Left ventricle myocardium inferior (tissue), 1 donor: ENCODE measurements around the gene REG1A. TPM values are rescaled to one million over a fixed set of nuclear protein-coding genes. Genes with fewer than 3 reads are reported as not detected.

ENCODE experiments used
- DNase-seq: peaks from one replicate; pipeline ENCODE4 v3.0.0-alpha.2; 2020
- H3K27ac ChIP-seq: fragments of 200-600 bp; replicated peaks from 2 replicates; pipeline ENCODE4 v1.8.0; 2021
- H3K27me3 ChIP-seq: fragments of 200-600 bp; 2 replicates; pipeline ENCODE4 v1.8.0; 2021; ENCODE audit warnings: low read depth
- H3K36me3 ChIP-seq: fragments of 200-600 bp; 2 replicates; pipeline ENCODE4 v1.8.0; 2021
- H3K4me1 ChIP-seq: fragments of 200-600 bp; 2 replicates; pipeline ENCODE4 v1.8.0; 2021
- H3K4me3 ChIP-seq: fragments of 200-600 bp; 2 replicates; pipeline ENCODE4 v1.8.0; 2021; ENCODE audit warnings: mild to moderate bottlenecking, moderate library complexity
- H3K9me3 ChIP-seq: fragments of 200-600 bp; replicated peaks from 2 replicates; pipeline ENCODE4 v1.8.0; 2021
- CTCF ChIP-seq: fragments of 200-600 bp; IDR thresholded peaks from 2 replicates; pipeline ENCODE4 v1.8.0; 2021; ENCODE audit warnings: antibody characterized with exemption, mild to moderate bottlenecking, borderline replicate concordance
- intact Hi-C: fragments of 100-400 bp; cut with micrococcal nuclease; formaldehyde crosslinking; loops from one replicate; pipeline ENCODE4 v1.11.0; 2022
- total RNA-seq: library from RNA; stranded (reverse); fragmentation: NEBNext Ultra II Directional; extraction: Animal tissue kit (Norgen Biotek cat#: 25700); gene quantifications from one replicate; pipeline ENCODE4 v1.2.1, GENCODE V29; 2021
- donor health status: DM: no; HTN: yes; CAD: no; lungs with severe emphysema.

REG1A gene
- total RNA-seq, 1 donor from 2014 or later: not detected

GRCh38 chr2:79162801-79163200 is 42.5 kb downstream of the REG1A start:
- Histone ChIP-seq H3K36me3 (no peaks in the 10 kb centered on the region), H3K27ac (no peak overlapping the region), H3K9me3 (no peaks in the 10 kb centered on the region), H3K27me3 (no peaks in the 10 kb centered on the region), H3K4me3 (no peak overlapping the region), H3K4me1 (no peaks in the 10 kb centered on the region)
- intact Hi-C loops: no loop called here
- no peak for DNase-seq
- no peak for TF ChIP-seq CTCF

GRCh38 chr2:79171348-79171958 is 51.2 kb downstream of the REG1A start:
- no peak for DNase-seq

More at GRCh38 chr2:79171348-79171958, 51.2 kb downstream of the REG1A start:
- intact Hi-C loops: no loop called here
- TF ChIP-seq CTCF: no peak
- no peaks in the 10 kb centered on the region for H3K4me1 ChIP-seq
- H3K9me3 ChIP-seq: no peaks in the 10 kb centered on the region
- no peak overlapping the region for H3K27ac ChIP-seq
- no peak overlapping the region for H3K4me3 ChIP-seq
- no peaks in the 10 kb centered on the region for H3K27me3 ChIP-seq
- no peaks in the 10 kb centered on the region for H3K36me3 ChIP-seq

Other genes starting within 250 kb of the REG1A start
- gene REG3G, start 94.8 kb upstream of the REG1A start, total RNA-seq: not detected
- not detected for gene REG1B, start 32.5 kb upstream of the REG1A start, total RNA-seq
- not detected for gene REG3A, start 39.3 kb downstream of the REG1A start, total RNA-seq